Measurements from ENCODE around the gene AGAP1.

Gene AGAP1

GRCh38 chr2:235776531-235776930 is 282.7 kb downstream of the AGAP1 start:
- no peak for TF ChIP-seq CTCF (IDR thresholded peaks at IDR 0.05; ENCODE audit: control insufficient read depth, extremely low read depth, insufficient read depth)
- DNase-seq (ENCODE audit: low read depth): no peak

GRCh38 chr2:235779444-235779896 is 285.6 kb downstream of the AGAP1 start:
- peak; percentile 91 for TF ChIP-seq CTCF (IDR thresholded peaks at IDR 0.05; ENCODE audit: control insufficient read depth, extremely low read depth, insufficient read depth)
- peak; percentile 34 for DNase-seq (ENCODE audit: low read depth)
- no peak overlapping the region for H3K4me3 ChIP-seq (ENCODE audit: low read depth, low read length)

More at GRCh38 chr2:235776531-235776930, 282.7 kb downstream of the AGAP1 start:
- no peak overlapping the region for H3K4me3 ChIP-seq (ENCODE audit: low read depth, low read length)

GRCh38 chr2:235780401-235780800 is 286.6 kb downstream of the AGAP1 start:
- TF ChIP-seq CTCF (IDR thresholded peaks at IDR 0.05; ENCODE audit: control insufficient read depth, extremely low read depth, insufficient read depth): no peak
- no peak overlapping the region for H3K4me3 ChIP-seq (ENCODE audit: low read depth, low read length)

GRCh38 chr2:235781775-235782174 is 287.9 kb downstream of the AGAP1 start:
- no peak for TF ChIP-seq CTCF (IDR thresholded peaks at IDR 0.05; ENCODE audit: control insufficient read depth, extremely low read depth, insufficient read depth)
- no peak for DNase-seq (ENCODE audit: low read depth)
- no peak overlapping the region for H3K4me3 ChIP-seq (ENCODE audit: low read depth, low read length)

More at GRCh38 chr2:235780401-235780800, 286.6 kb downstream of the AGAP1 start:
- no peak for DNase-seq (ENCODE audit: low read depth)

- DNase-seq (ENCODE audit: low read depth): no peak
- TF ChIP-seq CTCF (IDR thresholded peaks at IDR 0.05; ENCODE audit: control insufficient read depth, extremely low read depth, insufficient read depth): no peak
- no peak overlapping the region for H3K4me3 ChIP-seq (ENCODE audit: low read depth, low read length)
Observed at GRCh38 chr2:235784788-235785187, 290.9 kb downstream of the AGAP1 start.

- H3K4me3 ChIP-seq (ENCODE audit: low read depth, low read length): no peak overlapping the region
- TF ChIP-seq CTCF (IDR thresholded peaks at IDR 0.05; ENCODE audit: control insufficient read depth, extremely low read depth, insufficient read depth): no peak
- no peak for DNase-seq (ENCODE audit: low read depth)
Observed at GRCh38 chr2:235789552-235789951, 295.7 kb downstream of the AGAP1 start.

- TF ChIP-seq CTCF (IDR thresholded peaks at IDR 0.05; ENCODE audit: control insufficient read depth, extremely low read depth, insufficient read depth): peak; percentile 44
- H3K4me3 ChIP-seq (ENCODE audit: low read depth, low read length): no peak overlapping the region
- DNase-seq (ENCODE audit: low read depth): no peak
Observed at GRCh38 chr2:235793163-235793752, 299.4 kb downstream of the AGAP1 start.
